Astrocyte (in vitro differentiated cells and primary cell): ENCODE measurements around the gene ZMIZ1.

Experiments used
- EZH2 ChIP-seq: IDR thresholded peaks from 2 replicates; pipeline ENCODE4 v1.6.1; 2012; ENCODE audit warnings: mild to moderate bottlenecking, low read length, inconsistent platforms; ENCODE audit not compliant: insufficient read depth
- TF ChIP-seq, protein P1 (sequence below): IDR thresholded peaks from 2 replicates; pipeline ENCODE4 v1.5.1; 2011; ENCODE audit warnings: low read depth, mild to moderate bottlenecking, inconsistent platforms, low read length, moderate library complexity; ENCODE audit not compliant: insufficient read depth

DNA sequence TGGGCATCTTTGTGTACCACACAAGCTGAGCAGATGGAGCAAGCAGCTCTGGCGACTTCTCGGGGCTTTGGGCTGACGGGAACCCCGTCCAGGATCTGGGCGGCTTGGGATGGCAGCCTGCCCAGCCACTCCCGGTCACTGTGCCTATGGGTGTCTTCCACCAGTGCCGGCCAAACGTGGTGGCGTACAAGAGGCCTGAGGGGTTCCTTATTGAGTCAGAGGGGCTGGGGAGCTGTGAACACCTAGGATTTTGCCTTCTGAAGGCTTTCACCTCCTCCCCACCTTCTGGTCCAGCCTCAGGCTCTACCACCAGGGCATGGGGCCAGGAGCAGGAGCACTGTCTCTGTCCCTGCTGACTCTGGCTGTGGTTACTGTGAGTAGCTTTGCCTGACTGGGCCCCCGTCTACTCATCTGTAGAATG lies 206.7 kb downstream of the ZMIZ1 start:
- TF ChIP-seq, protein P1, sequence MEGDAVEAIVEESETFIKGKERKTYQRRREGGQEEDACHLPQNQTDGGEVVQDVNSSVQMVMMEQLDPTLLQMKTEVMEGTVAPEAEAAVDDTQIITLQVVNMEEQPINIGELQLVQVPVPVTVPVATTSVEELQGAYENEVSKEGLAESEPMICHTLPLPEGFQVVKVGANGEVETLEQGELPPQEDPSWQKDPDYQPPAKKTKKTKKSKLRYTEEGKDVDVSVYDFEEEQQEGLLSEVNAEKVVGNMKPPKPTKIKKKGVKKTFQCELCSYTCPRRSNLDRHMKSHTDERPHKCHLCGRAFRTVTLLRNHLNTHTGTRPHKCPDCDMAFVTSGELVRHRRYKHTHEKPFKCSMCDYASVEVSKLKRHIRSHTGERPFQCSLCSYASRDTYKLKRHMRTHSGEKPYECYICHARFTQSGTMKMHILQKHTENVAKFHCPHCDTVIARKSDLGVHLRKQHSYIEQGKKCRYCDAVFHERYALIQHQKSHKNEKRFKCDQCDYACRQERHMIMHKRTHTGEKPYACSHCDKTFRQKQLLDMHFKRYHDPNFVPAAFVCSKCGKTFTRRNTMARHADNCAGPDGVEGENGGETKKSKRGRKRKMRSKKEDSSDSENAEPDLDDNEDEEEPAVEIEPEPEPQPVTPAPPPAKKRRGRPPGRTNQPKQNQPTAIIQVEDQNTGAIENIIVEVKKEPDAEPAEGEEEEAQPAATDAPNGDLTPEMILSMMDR = no peak
- no peak for TF ChIP-seq EZH2
